ENCODE results near the gene RPL32.
A peak's percentile ranks its signal among the peaks of the same experiment; 100 is the strongest.

DNA sequence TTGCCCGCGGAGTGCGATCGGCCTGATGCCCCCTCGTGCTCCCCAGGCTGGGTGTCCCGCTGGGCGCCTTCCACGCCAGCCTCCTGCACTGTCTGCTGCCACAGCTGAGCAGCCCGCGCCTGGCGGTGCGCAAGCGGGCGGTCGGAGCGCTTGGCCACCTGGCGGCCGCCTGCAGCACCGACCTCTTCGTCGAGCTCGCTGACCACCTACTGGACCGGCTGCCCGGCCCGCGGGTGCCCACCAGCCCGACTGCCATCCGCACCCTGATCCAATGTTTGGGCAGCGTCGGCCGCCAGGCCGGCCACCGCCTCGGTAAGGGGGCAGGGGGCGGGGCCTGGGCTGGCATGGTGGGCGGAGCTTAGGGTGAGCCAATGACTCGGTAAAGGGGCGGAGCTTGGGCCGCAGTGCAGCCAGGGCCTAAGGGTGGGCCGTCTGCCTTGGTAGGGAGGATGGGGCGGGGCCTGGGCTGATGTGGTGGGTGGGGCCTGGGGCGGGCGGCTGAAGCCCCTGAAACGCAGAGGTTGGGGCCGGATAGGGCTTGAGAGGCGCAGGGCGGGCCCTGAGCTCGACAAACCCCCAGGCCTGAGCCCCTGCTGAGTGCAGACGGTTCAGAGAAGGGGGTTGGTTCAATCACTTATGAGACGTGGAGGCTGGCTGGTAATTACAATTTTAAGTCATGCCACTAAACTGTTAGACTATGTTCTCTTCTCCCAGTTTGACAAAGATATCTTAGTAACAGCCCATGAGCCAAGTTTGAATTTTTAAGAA lies 31.2 kb downstream of the RPL32 start:
- peak; percentile 44 for TF ChIP-seq POLR2A (IDR thresholded peaks at IDR 0.05; ENCODE audit: low read length)
- no peak for TF ChIP-seq GATA1 (IDR thresholded peaks at IDR 0.05; ENCODE audit: low read depth, low read length)

All from erythroblast (primary cell).